Thyroid gland (tissue), 4 donors: ENCODE results near the gene RNF31. TPM values are rescaled to one million over a fixed set of nuclear protein-coding genes. Genes with fewer than 3 reads are reported as not detected.
A peak's percentile ranks its signal among the peaks of the same experiment; 100 is the strongest.

Experiments
- DNase-seq, 2 donors: peaks; one replicate each; pipeline ENCODE4 v3.0.0-alpha.2; 2019
- H3K27ac ChIP-seq, 3 donors: fragments of 200-600 bp; sonication (generic); 1 replicate in 2 of 3; 2 replicates in 1 of 3; pipeline ENCODE4 v1.5.1; 2016 to 2019; ENCODE audit warnings: mild to moderate bottlenecking in 1 of 3, moderate library complexity in 1 of 3
- H3K27me3 ChIP-seq: fragments of 200-600 bp; sonication (generic); one replicate; pipeline ENCODE4 v1.5.1; 2019
- H3K36me3 ChIP-seq, 2 donors: fragments of 200-600 bp; sonication (generic); one replicate each; pipeline ENCODE4 v1.5.1; 2016 to 2019
- H3K4me1 ChIP-seq, 2 donors: fragments of 200-600 bp; sonication (generic); one replicate each; pipeline ENCODE4 v1.5.1; 2017 to 2019
- H3K4me3 ChIP-seq, 3 donors: fragments of 200-600 bp; sonication (generic); replicated peaks in 1 of 3; 1 replicate in 2 of 3; 2 replicates in 1 of 3; pipeline ENCODE4 v1.5.1; 2016; ENCODE audit warnings: mild to moderate bottlenecking in 1 of 3
- H3K9me3 ChIP-seq: fragments of 200-600 bp; sonication (generic); one replicate; pipeline ENCODE4 v1.5.1; 2017
- CTCF ChIP-seq, 6 experiments: fragments of 200-600 bp in 3 of 6; fragments of 450-650 bp in 3 of 6; sonication (generic) in 3 of 6; IDR thresholded peaks; one replicate each; pipeline ENCODE4 v1.5.1; 2016 to 2019; ENCODE audit warnings: antibody characterized with exemption in 6 of 6, mild to moderate bottlenecking in 2 of 6, inconsistent platforms in 1 of 6, moderate library complexity in 1 of 6
- POLR2A ChIP-seq, 2 donors: fragments of 450-650 bp; IDR thresholded peaks; one replicate each; pipeline ENCODE4 v1.6.1; 2017; ENCODE audit warnings: antibody characterized with exemption in 2 of 2, mild to moderate bottlenecking in 2 of 2, moderate library complexity in 1 of 2
- WGBS, 2 donors: methylation state at CpG; one replicate each; pipeline ENCODE4 v1.1.5; 2017; 5-methylcytosine and 5-hydroxymethylcytosine counted together
- intact Hi-C: fragments of 100-400 bp; cut with DNase I; formaldehyde crosslinking; loops from one replicate; pipeline ENCODE4 v1.15.1; 2023
- total RNA-seq, 4 donors: library from RNA; depleted of rRNA; stranded (reverse); fragments of >200 nt; gene quantifications; one replicate each; pipeline ENCODE4 v1.2.3, GENCODE V29; 2016

Gene RNF31
- total RNA-seq, 4 donors from 2014 or later, result 30.6 to 106 (median 67.6) TPM

DNA sequence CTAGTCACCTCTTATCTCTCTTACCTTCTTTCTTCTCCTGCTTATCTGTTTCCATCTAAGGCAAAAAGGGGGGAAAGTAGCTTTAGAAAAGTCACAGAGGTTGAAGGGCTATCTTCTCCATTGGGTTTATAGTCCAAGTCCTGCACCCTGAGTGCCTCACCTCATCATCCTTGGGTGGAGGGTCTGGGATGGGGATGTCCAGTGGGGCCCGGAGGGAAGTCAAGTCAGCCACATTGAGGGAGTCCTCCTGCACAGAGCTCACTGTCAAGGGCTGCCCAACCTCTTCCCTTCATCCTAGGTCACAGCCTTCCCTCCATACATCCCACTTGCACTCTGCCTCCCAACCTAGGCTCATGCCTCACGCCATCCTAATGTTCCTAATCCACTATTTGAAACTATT is 2.1 kb upstream of the RNF31 start:
- DNase-seq, result no peak
- Histone ChIP-seq H3K27me3 (no peaks in the 10 kb centered on the region), H3K9me3 (no peaks in the 10 kb centered on the region), H3K27ac (no peak overlapping the region), H3K36me3 (peaks cover 6 to 7% of the 10 kb centered on the region in 2 donors), H3K4me1 (peaks cover 24% of the 10 kb centered on the region in 2 donors), H3K4me3 (no peak overlapping the region)
- 89 to 100% methylated on average over 2 of the region's 2 CpGs for WGBS, 2 donors
- TF ChIP-seq POLR2A (IDR thresholded peaks at IDR 0.05) (no peak), CTCF (IDR thresholded peaks at IDR 0.05) (no peak)
- intact Hi-C loops, result no loop called here

- TF ChIP-seq POLR2A (IDR thresholded peaks at IDR 0.05), result no peak
- TF ChIP-seq CTCF (IDR thresholded peaks at IDR 0.05), result no peak
- intact Hi-C loops, result no loop called here
- H3K4me3 ChIP-seq, result peak overlapping the region; percentile 28 to 83 (median 58)
- DNase-seq, result no peak
- H3K9me3 ChIP-seq, result no peaks in the 10 kb centered on the region
- H3K27me3 ChIP-seq, result no peaks in the 10 kb centered on the region
- 20 to 23% methylated on average over 9 of the region's 9 CpGs for WGBS, 2 donors
- peak overlapping the region; percentile 37 to 75 (median 70) for H3K27ac ChIP-seq
- peaks cover 10 to 11% of the 10 kb centered on the region in 2 donors for H3K36me3 ChIP-seq
- H3K4me1 ChIP-seq, result peaks cover 22 to 23% of the 10 kb centered on the region in 2 donors
Observed at GRCh38 chr14:24145690-24146452, 1.4 kb upstream of the RNF31 start.

DNA sequence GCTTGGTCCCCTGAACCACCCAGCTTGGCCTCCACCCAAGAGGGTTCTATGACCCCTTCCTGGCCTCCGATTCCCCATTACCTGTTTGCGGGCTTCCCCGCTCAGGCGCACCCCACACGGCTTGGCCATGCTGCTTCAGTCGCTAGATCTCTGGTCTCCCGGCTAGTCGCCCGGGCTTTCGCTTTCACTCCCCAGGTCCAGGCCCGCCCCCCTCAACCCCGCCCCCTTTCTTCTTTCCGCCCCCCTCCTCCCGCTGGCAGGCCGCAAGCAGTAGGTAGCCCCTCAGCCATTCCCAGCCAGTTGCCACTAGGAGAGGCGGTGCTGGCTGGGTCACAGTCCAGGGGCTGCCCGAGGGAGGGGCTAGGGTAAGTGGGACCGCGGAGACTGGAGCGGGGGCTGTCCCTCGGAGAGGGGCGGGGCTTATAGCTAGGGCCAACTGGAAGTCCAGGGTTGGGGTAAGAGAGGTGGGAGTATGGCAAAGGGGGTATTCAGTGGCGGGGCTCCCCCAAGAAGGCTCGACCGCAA is 783 bp upstream of the RNF31 start, which contains the start of gene PSME2:
TSS of gene PSME2 (minus strand) at position 158 of the 525 bp plus-strand sequence. CDS start at position 129, 29 bp downstream.
- intact Hi-C loops, result no loop called here
- Histone ChIP-seq H3K4me1 (peaks cover 22 to 23% of the 10 kb centered on the region in 2 donors), H3K27me3 (no peaks in the 10 kb centered on the region), H3K27ac (peak within 1 kb of the TSS; percentile 37 to 75 (median 70)), H3K4me3 (peak within 1 kb of the TSS; percentile 58 to 83 (median 83)), H3K36me3 (peaks cover 16 to 18% of the 10 kb centered on the region in 2 donors), H3K9me3 (no peaks in the 10 kb centered on the region)
- peak; percentile 99 for DNase-seq
- TF ChIP-seq CTCF (IDR thresholded peaks at IDR 0.05) (no peak), POLR2A (IDR thresholded peaks at IDR 0.05) (peak in 1 of 2 donors; percentile 58)
- 0 to 1% methylated on average over 17 to 25 of the region's 25 CpGs for WGBS, 2 donors

DNA sequence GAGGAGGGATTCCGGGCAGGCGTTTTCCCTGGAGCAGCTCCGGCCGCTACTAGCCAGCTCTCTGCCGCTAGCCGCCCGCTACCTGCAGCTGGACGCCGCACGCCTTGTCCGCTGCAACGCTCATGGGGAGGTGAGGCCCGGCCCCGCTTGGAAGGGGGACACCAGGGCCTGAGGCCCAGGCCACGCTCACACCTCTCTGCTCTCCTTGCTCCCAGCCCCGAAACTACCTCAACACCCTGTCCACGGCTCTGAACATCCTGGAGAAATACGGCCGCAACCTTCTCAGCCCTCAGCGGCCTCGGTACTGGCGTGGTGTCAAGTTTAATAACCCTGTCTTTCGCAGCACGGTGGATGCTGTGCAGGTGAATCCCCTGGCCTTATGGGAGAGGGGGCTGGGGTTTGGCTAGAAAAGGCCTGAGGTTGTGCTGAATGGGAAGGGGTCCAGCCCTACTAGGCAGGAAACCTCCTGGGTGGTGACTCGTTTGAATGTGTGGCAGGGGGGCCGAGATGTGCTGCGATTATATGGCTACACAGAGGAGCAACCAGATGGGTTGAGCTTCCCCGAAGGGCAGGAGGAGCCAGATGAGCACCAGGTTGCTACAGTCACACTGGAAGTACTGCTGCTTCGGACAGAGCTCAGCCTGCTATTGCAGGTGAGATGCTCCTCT is 597 bp downstream of the RNF31 start:
- Histone ChIP-seq H3K9me3 (no peaks in the 10 kb centered on the region), H3K4me3 (peak overlapping the region; percentile 38 to 83 (median 83)), H3K27ac (peak overlapping the region in 2 of 3 donors; percentile 16 to 75), H3K27me3 (no peaks in the 10 kb centered on the region), H3K4me1 (peaks cover 17 to 18% of the 10 kb centered on the region in 2 donors), H3K36me3 (peaks cover 26% of the 10 kb centered on the region in 2 donors)
- no peak for DNase-seq
- WGBS, 2 donors, result 1 to 15% methylated on average over 15 of the region's 29 CpGs
- TF ChIP-seq POLR2A (IDR thresholded peaks at IDR 0.05) (no peak), CTCF (IDR thresholded peaks at IDR 0.05) (no peak)
- intact Hi-C loops, result no loop called here
